Loucy (cell line): ENCODE measurements around the gene CAPNS1.

ENCODE experiments used
- EZH2phosphoT487 ChIP-seq: fragments of 200-600 bp; IDR thresholded peaks from 2 replicates; pipeline ENCODE4 v1.6.1; 2018; ENCODE audit warnings: antibody characterized with exemption, mild to moderate bottlenecking, moderate library complexity, borderline replicate concordance
- TF ChIP-seq, protein P1 (sequence below): fragments of 200-600 bp; sonication (generic); conservative IDR thresholded peaks from 2 replicates; pipeline ENCODE4 v1.5.1; 2014; ENCODE audit warnings: mild to moderate bottlenecking, antibody characterized with exemption, low read length

DNA sequence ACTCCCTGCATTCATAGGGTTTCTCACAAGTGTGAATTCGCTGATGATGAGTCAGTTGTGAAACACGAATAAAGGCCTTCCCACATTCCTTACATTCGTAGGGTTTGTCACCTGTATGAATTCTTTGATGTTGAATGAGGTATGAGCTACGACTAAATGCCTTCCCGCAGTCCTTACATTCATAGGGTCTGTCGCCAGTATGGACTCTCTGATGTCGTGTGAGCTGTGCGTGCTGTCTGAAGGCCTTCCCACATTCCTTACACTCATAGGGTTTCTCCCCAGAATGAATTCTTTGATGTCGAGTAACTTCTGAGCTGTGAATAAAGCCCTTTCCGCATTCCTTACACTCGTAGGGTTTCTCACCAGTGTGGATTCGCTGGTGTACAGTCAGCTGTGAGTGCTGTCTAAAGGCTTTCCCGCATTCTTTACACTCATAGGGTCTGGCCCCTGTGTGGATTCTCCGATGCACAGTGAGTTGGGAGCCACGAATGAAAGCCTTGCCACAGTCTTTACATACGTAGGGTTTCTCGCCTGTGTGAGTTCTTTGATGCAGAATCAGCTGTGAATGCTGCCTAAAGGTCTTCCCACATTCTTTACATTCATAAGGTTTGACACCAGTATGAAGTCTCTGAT lies 42.9 kb downstream of the CAPNS1 start:
- TF ChIP-seq, protein P1, sequence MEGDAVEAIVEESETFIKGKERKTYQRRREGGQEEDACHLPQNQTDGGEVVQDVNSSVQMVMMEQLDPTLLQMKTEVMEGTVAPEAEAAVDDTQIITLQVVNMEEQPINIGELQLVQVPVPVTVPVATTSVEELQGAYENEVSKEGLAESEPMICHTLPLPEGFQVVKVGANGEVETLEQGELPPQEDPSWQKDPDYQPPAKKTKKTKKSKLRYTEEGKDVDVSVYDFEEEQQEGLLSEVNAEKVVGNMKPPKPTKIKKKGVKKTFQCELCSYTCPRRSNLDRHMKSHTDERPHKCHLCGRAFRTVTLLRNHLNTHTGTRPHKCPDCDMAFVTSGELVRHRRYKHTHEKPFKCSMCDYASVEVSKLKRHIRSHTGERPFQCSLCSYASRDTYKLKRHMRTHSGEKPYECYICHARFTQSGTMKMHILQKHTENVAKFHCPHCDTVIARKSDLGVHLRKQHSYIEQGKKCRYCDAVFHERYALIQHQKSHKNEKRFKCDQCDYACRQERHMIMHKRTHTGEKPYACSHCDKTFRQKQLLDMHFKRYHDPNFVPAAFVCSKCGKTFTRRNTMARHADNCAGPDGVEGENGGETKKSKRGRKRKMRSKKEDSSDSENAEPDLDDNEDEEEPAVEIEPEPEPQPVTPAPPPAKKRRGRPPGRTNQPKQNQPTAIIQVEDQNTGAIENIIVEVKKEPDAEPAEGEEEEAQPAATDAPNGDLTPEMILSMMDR: no peak
- no peak for TF ChIP-seq EZH2phosphoT487
